ENCODE measurements around the gene PCSK4. TPM values are rescaled to one million over a fixed set of nuclear protein-coding genes. Genes with fewer than 3 reads are reported as not detected.

The PCSK4 gene
- total RNA-seq, 1 donor from 2014 or later = 1.3 TPM

DNA sequence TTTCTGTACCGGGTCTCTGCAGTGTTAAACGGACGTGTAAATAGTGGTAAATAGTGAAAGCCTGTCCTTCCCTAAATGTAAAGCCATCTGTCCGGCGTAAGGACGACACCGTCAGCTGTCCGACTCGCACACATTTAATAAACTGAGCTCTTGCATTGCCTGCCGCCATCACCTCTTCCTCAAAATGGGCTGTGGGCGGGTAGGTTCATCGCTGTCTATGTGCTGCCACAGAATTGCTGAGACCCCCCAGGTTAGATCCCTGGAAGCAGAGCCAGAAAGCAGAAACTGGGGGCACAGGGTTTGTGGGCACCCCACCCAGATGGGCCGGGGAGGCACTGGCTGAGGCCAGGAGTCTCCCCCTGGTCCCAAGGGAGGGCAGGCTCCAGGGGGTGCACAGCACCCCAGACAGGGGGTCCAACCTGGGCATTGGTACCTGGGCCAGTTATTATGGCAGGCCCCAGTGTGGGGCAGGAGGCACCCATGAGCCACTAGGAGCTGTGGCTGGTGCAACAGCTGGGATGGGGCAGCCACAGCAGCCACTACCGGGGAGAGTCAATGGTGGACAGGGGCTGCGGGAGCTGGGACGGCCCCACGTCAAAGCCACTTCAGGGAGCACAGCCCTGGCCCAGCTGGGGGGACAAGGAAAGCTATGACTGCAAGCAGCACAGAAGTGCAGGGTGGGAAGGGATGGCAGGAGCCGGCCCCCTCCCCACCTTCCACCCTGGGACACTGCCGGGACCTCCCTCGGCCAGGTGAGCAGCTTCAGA, 16.9 kb downstream of the PCSK4 start:
- Histone ChIP-seq H3K27ac (replicated peaks) (peak overlapping the region; percentile 60), H3K36me3 (peaks cover 4% of the 10 kb centered on the region), H3K9me3 (replicated peaks) (no peaks in the 10 kb centered on the region), H3K4me3 (no peak overlapping the region), H3K4me1 (peaks cover 64% of the 10 kb centered on the region), H3K27me3 (ENCODE audit: low read depth) (peaks cover 45% of the 10 kb centered on the region)
- no peak for DNase-seq
- no peak for TF ChIP-seq CTCF (IDR thresholded peaks at IDR 0.05; ENCODE audit: borderline replicate concordance)
- intact Hi-C loops (cut with micrococcal nuclease) = no loop called here

- no peaks in the 10 kb centered on the region for H3K9me3 ChIP-seq (replicated peaks)
- intact Hi-C loops (cut with micrococcal nuclease) = no loop called here
- H3K27me3 ChIP-seq (ENCODE audit: low read depth) = peaks cover 53% of the 10 kb centered on the region
- TF ChIP-seq CTCF (IDR thresholded peaks at IDR 0.05; ENCODE audit: borderline replicate concordance) = no peak
- peaks cover 64% of the 10 kb centered on the region for H3K4me1 ChIP-seq
- H3K36me3 ChIP-seq = peaks cover 4% of the 10 kb centered on the region
- no peak overlapping the region for H3K4me3 ChIP-seq
- no peak for DNase-seq
- no peak overlapping the region for H3K27ac ChIP-seq (replicated peaks)
Measured at GRCh38 chr19:1472231-1473084, 17.7 kb downstream of the PCSK4 start.

GRCh38 chr19:1471515-1472160, 18.5 kb downstream of the PCSK4 start:
- intact Hi-C loops (cut with micrococcal nuclease) = no loop called here
- Histone ChIP-seq H3K36me3 (peaks cover 4% of the 10 kb centered on the region), H3K9me3 (replicated peaks) (no peaks in the 10 kb centered on the region), H3K27me3 (ENCODE audit: low read depth) (peaks cover 61% of the 10 kb centered on the region), H3K27ac (replicated peaks) (no peak overlapping the region), H3K4me1 (peaks cover 71% of the 10 kb centered on the region), H3K4me3 (peak overlapping the region; percentile 75)
- no peak for DNase-seq
- no peak for TF ChIP-seq CTCF (IDR thresholded peaks at IDR 0.05; ENCODE audit: borderline replicate concordance)

GRCh38 chr19:1471010-1471514, 19.1 kb downstream of the PCSK4 start:
- Histone ChIP-seq H3K36me3 (peaks cover under 1% of the 10 kb centered on the region), H3K27ac (replicated peaks) (no peak overlapping the region), H3K27me3 (ENCODE audit: low read depth) (peaks cover 67% of the 10 kb centered on the region), H3K4me1 (peaks cover 76% of the 10 kb centered on the region), H3K4me3 (peak overlapping the region; percentile 75), H3K9me3 (replicated peaks) (no peaks in the 10 kb centered on the region)
- no peak for TF ChIP-seq CTCF (IDR thresholded peaks at IDR 0.05; ENCODE audit: borderline replicate concordance)
- no peak for DNase-seq
- intact Hi-C loops (cut with micrococcal nuclease) = no loop called here

- DNase-seq = peak; percentile 51
- peak overlapping the region; percentile 38 for H3K27ac ChIP-seq (replicated peaks)
- peak overlapping the region; percentile 75 for H3K4me3 ChIP-seq
- H3K36me3 ChIP-seq = no peaks in the 10 kb centered on the region
- H3K9me3 ChIP-seq (replicated peaks) = no peaks in the 10 kb centered on the region
- intact Hi-C loops (cut with micrococcal nuclease) = no loop called here
- peaks cover 82% of the 10 kb centered on the region for H3K4me1 ChIP-seq
- peaks cover 73% of the 10 kb centered on the region for H3K27me3 ChIP-seq (ENCODE audit: low read depth)
- no peak for TF ChIP-seq CTCF (IDR thresholded peaks at IDR 0.05; ENCODE audit: borderline replicate concordance)
Measured at GRCh38 chr19:1470305-1471009, 19.7 kb downstream of the PCSK4 start.

Data from left ventricle myocardium inferior (tissue), 1 donor.